ENCODE results near the gene TENT4B.

- no peak for TF ChIP-seq CTCF (conservative IDR thresholded peaks at IDR 0.05)
- TF ChIP-seq ZFX (IDR thresholded peaks at IDR 0.05) = no peak
These were observed 119.0 kb downstream of the TENT4B start for GRCh38 chr16:50272111-50272571.

Data from C4-2B (cell line).